Stomach (tissue), 9 donors: ENCODE data around the gene SMTNL1. TPM values are rescaled to one million over a fixed set of nuclear protein-coding genes. Genes with fewer than 3 reads are reported as not detected.
A peak's percentile ranks its signal among the peaks of the same experiment; 100 is the strongest.

Experiments used
- DNase-seq, 2 donors: peaks; one replicate each; pipeline versions ENCODE4 v3.0.0 to v3.0.0-alpha.2; 2013 to 2019
- H3K27ac ChIP-seq, 5 donors: fragments of 200-600 bp in 4 of 5; sonication (generic) in 4 of 5; one replicate each; pipeline ENCODE4 v1.5.1; 2013 to 2019; ENCODE audit warnings: mild to moderate bottlenecking in 1 of 5, moderate library complexity in 1 of 5
- H3K27me3 ChIP-seq, 3 donors: fragments of 200-600 bp; sonication (generic); one replicate each; pipeline ENCODE4 v1.5.1; 2017 to 2019; ENCODE audit warnings: mixed run types in 1 of 3
- H3K36me3 ChIP-seq, 4 donors: fragments of 200-600 bp; sonication (generic); 1 replicate in 3 of 4; 2 replicates in 1 of 4; pipeline ENCODE4 v1.5.1; 2016 to 2019
- H3K4me1 ChIP-seq, 4 donors: fragments of 200-600 bp; sonication (generic); one replicate each; pipeline ENCODE4 v1.5.1; 2016 to 2019
- H3K4me3 ChIP-seq, 4 donors: fragments of 200-600 bp; sonication (generic) in 3 of 4; one replicate each; pipeline ENCODE4 v1.5.1; 2016 to 2019; ENCODE audit warnings: mild to moderate bottlenecking in 1 of 4
- H3K9me3 ChIP-seq, 4 donors: fragments of 200-600 bp; sonication (generic); one replicate each; pipeline ENCODE4 v1.5.1; 2016 to 2019
- EP300 ChIP-seq: sonication (generic); formaldehyde crosslinking; IDR thresholded peaks from one replicate; pipeline ENCODE4 v1.6.1; 2017; ENCODE audit warnings: antibody characterized with exemption
- POLR2A ChIP-seq, 4 donors: fragments of 450-650 bp; IDR thresholded peaks; one replicate each; pipeline ENCODE4 v1.6.1; 2016; ENCODE audit warnings: antibody characterized with exemption in 4 of 4, control low read depth in 2 of 4, mild to moderate bottlenecking in 1 of 4, moderate library complexity in 1 of 4
- POLR2AphosphoS5 ChIP-seq, 3 donors: sonication (generic); formaldehyde crosslinking; IDR thresholded peaks; one replicate each; pipeline ENCODE4 v1.6.1; 2016; ENCODE audit warnings: antibody characterized with exemption in 3 of 3
- WGBS, 5 donors: extraction: QIAGEN DNeasy Blood & Tissue Kit in 3 of 5; methylation state at CpG; one replicate each; pipeline versions ENCODE4 v1.1.5 to v1.1.7; 2013 to 2018; 5-methylcytosine and 5-hydroxymethylcytosine counted together
- intact Hi-C: fragments of 100-400 bp; cut with DNase I; formaldehyde crosslinking; loops from one replicate; pipeline ENCODE4 v1.15.1; 2023; ENCODE audit warnings: low total_unique reads
- polyA plus RNA-seq, 3 donors: library from polyadenylated mRNA; stranded (reverse); fragments of 200-250 nt; gene quantifications; one replicate each; pipeline ENCODE4 v1.2.3, GENCODE V29; 2013
- total RNA-seq, 5 donors: library from RNA; depleted of rRNA; stranded (reverse); fragments of >200 nt; gene quantifications; one replicate each; pipeline versions ENCODE4 v1.1.0 to v1.2.3, GENCODE V29; 2014 to 2016
- TF ChIP-seq, protein P1 (sequence below), 7 experiments: fragments of 450-650 bp in 4 of 7; fragments of 200-600 bp in 3 of 7; sonication (generic) in 3 of 7; IDR thresholded peaks; one replicate each; pipeline ENCODE4 v1.5.1; 2016 to 2019; ENCODE audit warnings: antibody characterized with exemption in 7 of 7, control low read depth in 2 of 7, mild to moderate bottlenecking in 1 of 7
- donor health status: healthy with polysubstance abuse.
- donor health status: Bipolar disorder and iron deficiency.
- donor health status: healthy.

The SMTNL1 gene
- total and polyA plus RNA-seq, 8 donors = not detected

DNA sequence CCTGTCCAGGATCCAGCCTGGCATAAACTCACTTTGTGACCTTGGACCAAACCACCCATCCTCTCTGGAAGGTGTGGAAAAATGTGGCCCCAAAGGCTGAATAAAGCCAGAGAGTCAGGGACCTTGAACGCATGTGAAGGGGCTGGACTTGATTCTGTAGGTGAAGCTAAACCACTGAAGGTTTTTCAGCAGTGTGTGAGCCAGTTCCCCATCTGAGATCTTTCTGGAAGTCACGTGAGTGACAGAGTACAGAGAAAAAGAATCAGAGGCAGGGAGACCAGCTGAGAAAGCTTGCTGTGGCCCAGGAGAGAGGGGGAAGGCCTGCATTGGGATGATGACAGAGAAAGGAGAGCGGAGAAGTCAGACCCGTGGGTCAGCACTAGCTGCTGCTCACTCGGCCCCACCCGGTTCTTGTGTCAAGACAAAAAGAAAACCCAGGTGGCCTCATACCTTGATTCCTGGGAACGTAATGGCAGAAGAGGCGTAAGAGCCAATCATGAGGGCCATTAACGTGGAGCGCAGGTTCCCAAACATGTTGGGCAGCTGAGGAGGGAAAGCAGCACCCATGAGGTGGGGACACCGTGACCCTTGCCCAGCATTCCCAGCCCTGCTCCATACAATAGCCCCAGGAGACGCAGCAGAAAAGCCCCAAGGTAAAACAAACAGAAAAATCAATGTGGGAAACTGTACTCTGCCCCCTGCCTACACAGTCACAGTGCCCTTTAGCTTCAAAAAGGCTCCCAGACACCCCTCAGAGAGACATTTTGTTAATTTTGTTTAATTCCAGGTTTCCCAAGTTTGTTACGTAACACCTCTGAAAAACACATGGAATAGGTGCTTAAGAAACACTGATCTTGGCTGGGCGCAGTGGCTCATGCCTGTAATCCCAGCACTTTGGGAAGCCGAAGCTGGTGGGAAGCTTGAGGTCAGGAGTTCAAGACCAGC is 39.8 kb upstream of the SMTNL1 start:
- 64 to 86% (median 76%) methylated on average over 15 of the region's 15 CpGs for WGBS, 5 donors
- DNase-seq = peak in 1 of 2 donors; percentile 84
- H3K4me3 ChIP-seq = no peak overlapping the region
- H3K9me3 ChIP-seq = no peaks in the 10 kb centered on the region
- H3K4me1 ChIP-seq = peaks cover 37 to 78% (median 58%) of the 10 kb centered on the region in 4 donors
- no peaks in the 10 kb centered on the region for H3K27me3 ChIP-seq
- intact Hi-C loops = no loop called here
- H3K36me3 ChIP-seq = peaks cover 3 to 46% (median 31%) of the 10 kb centered on the region in 4 donors
- no peak for TF ChIP-seq POLR2AphosphoS5 (IDR thresholded peaks at IDR 0.05)
- TF ChIP-seq POLR2A (IDR thresholded peaks at IDR 0.05) = no peak
- TF ChIP-seq EP300 = no peak
- TF ChIP-seq, protein P1, sequence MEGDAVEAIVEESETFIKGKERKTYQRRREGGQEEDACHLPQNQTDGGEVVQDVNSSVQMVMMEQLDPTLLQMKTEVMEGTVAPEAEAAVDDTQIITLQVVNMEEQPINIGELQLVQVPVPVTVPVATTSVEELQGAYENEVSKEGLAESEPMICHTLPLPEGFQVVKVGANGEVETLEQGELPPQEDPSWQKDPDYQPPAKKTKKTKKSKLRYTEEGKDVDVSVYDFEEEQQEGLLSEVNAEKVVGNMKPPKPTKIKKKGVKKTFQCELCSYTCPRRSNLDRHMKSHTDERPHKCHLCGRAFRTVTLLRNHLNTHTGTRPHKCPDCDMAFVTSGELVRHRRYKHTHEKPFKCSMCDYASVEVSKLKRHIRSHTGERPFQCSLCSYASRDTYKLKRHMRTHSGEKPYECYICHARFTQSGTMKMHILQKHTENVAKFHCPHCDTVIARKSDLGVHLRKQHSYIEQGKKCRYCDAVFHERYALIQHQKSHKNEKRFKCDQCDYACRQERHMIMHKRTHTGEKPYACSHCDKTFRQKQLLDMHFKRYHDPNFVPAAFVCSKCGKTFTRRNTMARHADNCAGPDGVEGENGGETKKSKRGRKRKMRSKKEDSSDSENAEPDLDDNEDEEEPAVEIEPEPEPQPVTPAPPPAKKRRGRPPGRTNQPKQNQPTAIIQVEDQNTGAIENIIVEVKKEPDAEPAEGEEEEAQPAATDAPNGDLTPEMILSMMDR (IDR thresholded peaks at IDR 0.05) = no peak
- peak overlapping the region in 2 of 5 donors; percentile 86 to 87 for H3K27ac ChIP-seq

DNA sequence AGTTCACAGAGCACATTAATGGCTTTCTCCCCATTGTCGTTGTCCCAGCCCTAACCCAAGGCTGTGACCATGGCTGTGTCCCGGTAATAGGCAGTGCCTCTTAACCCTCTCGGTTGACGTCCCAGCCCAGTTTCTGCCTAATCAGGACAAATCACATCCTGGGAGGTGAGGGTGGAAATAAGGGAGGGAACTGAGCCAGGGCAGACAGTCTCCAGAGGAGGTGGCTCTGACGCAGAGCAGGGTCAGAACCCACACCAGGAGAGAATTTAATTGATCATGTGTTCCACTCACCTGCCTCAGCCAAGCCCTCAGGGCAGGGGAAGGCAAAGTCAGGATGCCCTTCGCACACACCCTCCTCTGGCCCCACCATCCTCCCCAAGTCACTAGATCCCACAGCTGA is 38.9 kb upstream of the SMTNL1 start:
- H3K27ac ChIP-seq = peak overlapping the region; percentile 84 to 92 (median 86)
- H3K4me1 ChIP-seq = peaks cover 37 to 77% (median 58%) of the 10 kb centered on the region in 4 donors

DNA sequence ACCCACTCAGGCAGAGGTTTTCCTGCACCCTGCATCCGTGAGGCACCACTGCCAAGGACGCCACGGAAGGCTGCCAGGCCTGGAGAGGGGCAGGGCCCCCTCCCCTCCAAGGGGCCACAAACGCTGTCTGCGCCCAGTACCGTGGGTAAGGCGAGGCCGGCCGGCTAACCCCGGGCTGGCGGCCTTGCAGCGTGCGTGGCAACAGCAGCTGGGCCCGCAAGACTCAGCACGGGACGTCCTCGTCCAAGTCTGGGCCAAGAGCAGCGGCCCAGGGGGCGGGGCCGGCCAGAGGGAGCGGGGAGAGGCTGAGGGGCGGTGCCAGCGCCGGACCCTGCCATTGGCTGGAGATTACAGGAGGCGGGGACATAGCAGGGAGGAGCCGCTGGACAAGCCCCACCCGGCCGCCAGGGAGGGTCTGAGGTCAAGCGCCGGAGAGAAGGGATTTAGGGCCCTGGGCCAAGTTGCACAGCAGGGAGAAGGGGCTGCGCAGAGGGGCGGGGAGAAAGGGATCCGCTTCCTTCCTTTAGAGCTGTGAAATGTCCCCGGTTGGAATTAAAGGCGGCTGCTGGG is 37.9 kb upstream of the SMTNL1 start:
- no peaks in the 10 kb centered on the region for H3K9me3 ChIP-seq
- peak overlapping the region; percentile 23 to 32 (median 26) for H3K4me3 ChIP-seq
- intact Hi-C loops = no loop called here
- H3K27ac ChIP-seq = peak overlapping the region; percentile 84 to 92 (median 86)
- 6 to 20% (median 13%) methylated on average over 23 to 35 of the region's 35 CpGs for WGBS, 5 donors
- peaks cover 37 to 67% (median 55%) of the 10 kb centered on the region in 4 donors for H3K4me1 ChIP-seq
- peaks cover 3 to 35% (median 24%) of the 10 kb centered on the region in 4 donors for H3K36me3 ChIP-seq
- peak; percentile 97 to 98 for DNase-seq
- TF ChIP-seq, protein P1 (IDR thresholded peaks at IDR 0.05) = peak in 2 of 7 experiments; percentile 6 to 26
- TF ChIP-seq EP300 (no peak), POLR2A (IDR thresholded peaks at IDR 0.05) (no peak), POLR2AphosphoS5 (IDR thresholded peaks at IDR 0.05) (peak; percentile 70 to 85 (median 79))
- no peaks in the 10 kb centered on the region for H3K27me3 ChIP-seq

More for the DNA sequence above, 38.9 kb upstream of the SMTNL1 start:
- peak in 1 of 2 donors; percentile 65 for DNase-seq
- Histone ChIP-seq H3K9me3 (no peaks in the 10 kb centered on the region), H3K4me3 (no peak overlapping the region), H3K36me3 (peaks cover 3 to 44% (median 30%) of the 10 kb centered on the region in 4 donors), H3K27me3 (no peaks in the 10 kb centered on the region)
- TF ChIP-seq POLR2A (IDR thresholded peaks at IDR 0.05) (no peak), EP300 (no peak), POLR2AphosphoS5 (IDR thresholded peaks at IDR 0.05) (no peak)
- TF ChIP-seq, protein P1 (IDR thresholded peaks at IDR 0.05) = no peak
- intact Hi-C loops = no loop called here
- 54 to 72% (median 68%) methylated on average over 5 to 6 of the region's 6 CpGs for WGBS, 5 donors

DNA sequence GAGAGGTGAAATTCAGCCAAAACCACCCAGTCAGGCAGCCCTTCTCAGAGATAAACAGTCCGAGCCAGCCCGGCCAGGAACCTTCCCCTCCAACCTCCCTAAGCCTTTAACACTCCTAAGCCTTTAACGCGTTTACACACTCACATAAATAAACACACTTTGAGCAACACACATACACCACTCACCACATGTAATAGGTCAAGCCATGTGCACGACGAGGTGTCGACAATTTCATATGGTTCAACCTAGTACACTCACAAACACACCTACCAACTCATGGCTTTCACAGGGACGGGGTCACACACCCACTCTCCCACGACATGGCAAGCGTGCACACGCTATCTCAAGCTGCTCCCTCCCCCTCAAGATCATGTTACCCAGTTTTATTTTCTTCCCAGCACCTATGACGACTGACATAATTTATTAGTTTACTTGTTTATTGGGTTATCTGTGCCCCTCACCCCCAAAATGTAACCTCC is 37.4 kb upstream of the SMTNL1 start:
- intact Hi-C loops = no loop called here
- Histone ChIP-seq H3K27me3 (no peaks in the 10 kb centered on the region), H3K27ac (peak overlapping the region; percentile 84 to 92 (median 86)), H3K9me3 (no peaks in the 10 kb centered on the region), H3K4me3 (peak overlapping the region; percentile 23 to 32 (median 26)), H3K36me3 (peaks cover 3 to 36% (median 25%) of the 10 kb centered on the region in 4 donors), H3K4me1 (peaks cover 37 to 66% (median 55%) of the 10 kb centered on the region in 4 donors)
- TF ChIP-seq POLR2A (IDR thresholded peaks at IDR 0.05) (no peak), POLR2AphosphoS5 (IDR thresholded peaks at IDR 0.05) (peak in 1 of 3 donors; percentile 42)
- DNase-seq = no peak
- 13 to 32% (median 26%) methylated on average over 12 of the region's 12 CpGs for WGBS, 5 donors
